Glomerular endothelial cell (primary cell): ENCODE results near the gene GADL1. TPM values are rescaled to one million over a fixed set of nuclear protein-coding genes. Genes with fewer than 3 reads are reported as not detected.
A peak's percentile ranks its signal among the peaks of the same experiment; 100 is the strongest.

Source experiments
- DNase-seq: peaks from one replicate; pipeline ENCODE4 v3.0.0-alpha.2; 2011; ENCODE audit warnings: low read depth, low spot score; ENCODE audit errors: extremely low read depth
- total RNA-seq: library from RNA; depleted of rRNA; stranded (reverse); fragments of >200 nt; gene quantifications from 2 replicates; pipeline ENCODE4 v1.2.3, GENCODE V29; 2015

The GADL1 gene
- total RNA-seq, 1 donor from 2014 or later, result 0.58 TPM

GRCh38 chr3:30700702-30701321 lies 193.6 kb downstream of the GADL1 start:
- no peak for DNase-seq

- no peak for DNase-seq
Observed at GRCh38 chr3:30699927-30700326, 194.5 kb downstream of the GADL1 start.

- DNase-seq, result no peak
Observed at GRCh38 chr3:30698549-30698948, 195.9 kb downstream of the GADL1 start.

- DNase-seq, result no peak
Observed at GRCh38 chr3:30696896-30697295, 197.6 kb downstream of the GADL1 start.

- DNase-seq, result no peak
Observed at GRCh38 chr3:30696403-30696819, 198.1 kb downstream of the GADL1 start.

- no peak for DNase-seq
Observed at GRCh38 chr3:30695302-30696061, 199.0 kb downstream of the GADL1 start.

- DNase-seq, result no peak
Observed at GRCh38 chr3:30694668-30695067, 199.8 kb downstream of the GADL1 start.

- DNase-seq, result no peak
Observed at GRCh38 chr3:30694148-30694547, 200.3 kb downstream of the GADL1 start.

GRCh38 chr3:30693470-30694120 lies 200.9 kb downstream of the GADL1 start:
- DNase-seq, result no peak

GRCh38 chr3:30692498-30693130 lies 201.8 kb downstream of the GADL1 start:
- DNase-seq, result no peak

- no peak for DNase-seq
Observed at GRCh38 chr3:30691944-30692343, 202.5 kb downstream of the GADL1 start.

- DNase-seq, result no peak
Observed at GRCh38 chr3:30691249-30691880, 203.1 kb downstream of the GADL1 start.

- DNase-seq, result no peak
Observed at GRCh38 chr3:30690199-30690598, 204.3 kb downstream of the GADL1 start.

GRCh38 chr3:30688776-30689641 lies 205.5 kb downstream of the GADL1 start:
- DNase-seq, result peak; percentile 56

GRCh38 chr3:30687930-30688570 lies 206.4 kb downstream of the GADL1 start:
- DNase-seq, result no peak

- no peak for DNase-seq
Observed at GRCh38 chr3:30686799-30687198, 207.7 kb downstream of the GADL1 start.

- DNase-seq, result no peak
Observed at GRCh38 chr3:30686176-30686575, 208.3 kb downstream of the GADL1 start.

- DNase-seq, result no peak
Observed at GRCh38 chr3:30685267-30685667, 209.2 kb downstream of the GADL1 start.

- no peak for DNase-seq
Observed at GRCh38 chr3:30684356-30684755, 210.1 kb downstream of the GADL1 start.

- DNase-seq, result no peak
Observed at GRCh38 chr3:30683769-30684168, 210.7 kb downstream of the GADL1 start.
